Glutamatergic neuron (in vitro differentiated cells): ENCODE measurements around the gene ALDOA. TPM values are rescaled to one million over a fixed set of nuclear protein-coding genes. Genes with fewer than 3 reads are reported as not detected.

Source experiments
- DNase-seq: peaks from one replicate; pipeline ENCODE4 v3.0.0; 2022
- H3K27ac Mint-ChIP-seq: one replicate; pipeline ENCODE4 v1.8.0; 2020; ENCODE audit warnings: mild to moderate bottlenecking, mixed read lengths, inconsistent platforms; ENCODE audit not compliant: unreplicated experiment
- H3K27me3 Mint-ChIP-seq: one replicate; pipeline ENCODE4 v1.8.0; 2020; ENCODE audit warnings: mild to moderate bottlenecking, moderate library complexity, mixed read lengths, inconsistent platforms; ENCODE audit not compliant: unreplicated experiment
- H3K36me3 Mint-ChIP-seq: one replicate; pipeline ENCODE4 v1.8.0; 2020; ENCODE audit warnings: mild to moderate bottlenecking, mixed read lengths, inconsistent platforms; ENCODE audit not compliant: unreplicated experiment
- H3K4me1 Mint-ChIP-seq: one replicate; pipeline ENCODE4 v1.8.0; 2020; ENCODE audit warnings: mild to moderate bottlenecking, low read depth, mixed read lengths, inconsistent platforms; ENCODE audit not compliant: unreplicated experiment
- H3K4me3 Mint-ChIP-seq: one replicate; pipeline ENCODE4 v1.8.0; 2020; ENCODE audit warnings: mild to moderate bottlenecking, mixed read lengths, inconsistent platforms; ENCODE audit not compliant: unreplicated experiment
- H3K9me3 Mint-ChIP-seq: one replicate; pipeline ENCODE4 v1.8.0; 2020; ENCODE audit warnings: mild to moderate bottlenecking, moderate library complexity, mixed read lengths, inconsistent platforms; ENCODE audit not compliant: unreplicated experiment
- CTCF ChIP-seq: fragments of 200-600 bp; sonication (generic); IDR thresholded peaks from one replicate; pipeline ENCODE4 v1.5.0; 2021; ENCODE audit not compliant: partially characterized antibody, unreplicated experiment
- total RNA-seq: library from RNA; stranded (reverse); fragmentation: NEBNext Ultra II Directional; extraction: Animal tissue kit (Norgen Biotek cat#: 25700); gene quantifications from one replicate; pipeline ENCODE4 v1.2.1, GENCODE V29; 2021; ENCODE audit not compliant: unreplicated experiment

Gene ALDOA
- total RNA-seq, 1 donor from 2014 or later = 437 TPM

- peak overlapping the region; percentile 38 for H3K4me3 Mint-ChIP-seq
- TF ChIP-seq CTCF = no peak
- peaks cover 11% of the 10 kb centered on the region for H3K27me3 Mint-ChIP-seq
- H3K36me3 Mint-ChIP-seq = no peaks in the 10 kb centered on the region
- H3K27ac Mint-ChIP-seq = no peak overlapping the region
- peak; percentile 37 for DNase-seq
- H3K4me1 Mint-ChIP-seq = peaks cover 13% of the 10 kb centered on the region
- peaks cover 6% of the 10 kb centered on the region for H3K9me3 Mint-ChIP-seq
These were observed 25.2 kb downstream of the ALDOA start for GRCh38 chr16:30090610-30091331.

- H3K36me3 Mint-ChIP-seq = no peaks in the 10 kb centered on the region
- H3K4me1 Mint-ChIP-seq = peaks cover 13% of the 10 kb centered on the region
- DNase-seq = peak; percentile 98
- TF ChIP-seq CTCF = peak; percentile 68
- H3K27ac Mint-ChIP-seq = peak within 1 kb of the TSS; percentile 80
- peak within 1 kb of the TSS; percentile 85 for H3K4me3 Mint-ChIP-seq
- peaks cover 6% of the 10 kb centered on the region for H3K9me3 Mint-ChIP-seq
- peaks cover 13% of the 10 kb centered on the region for H3K27me3 Mint-ChIP-seq
These were observed 26.2 kb downstream of the ALDOA start, which contains the start of gene TBX6 for GRCh38 chr16:30091474-30092372. Gene TBX6 (minus strand): TSS chr16:30091924. CDS start chr16:30091193, 731 bp downstream.

- peak; percentile 41 for TF ChIP-seq CTCF
- Mint-ChIP-seq H3K4me3 (peak overlapping the region; percentile 85), H3K27me3 (peaks cover 12% of the 10 kb centered on the region), H3K4me1 (peaks cover 13% of the 10 kb centered on the region), H3K27ac (peak overlapping the region; percentile 80), H3K9me3 (peaks cover 11% of the 10 kb centered on the region), H3K36me3 (peaks cover 6% of the 10 kb centered on the region)
- peak; percentile 86 for DNase-seq
These were observed 26.9 kb downstream of the ALDOA start for GRCh38 chr16:30092373-30093010.

- Mint-ChIP-seq H3K9me3 (peaks cover 11% of the 10 kb centered on the region), H3K4me3 (peak overlapping the region; percentile 79), H3K4me1 (peaks cover 13% of the 10 kb centered on the region), H3K27me3 (peaks cover 9% of the 10 kb centered on the region), H3K27ac (peak overlapping the region; percentile 78), H3K36me3 (peaks cover 19% of the 10 kb centered on the region)
- no peak for TF ChIP-seq CTCF
- DNase-seq = no peak
These were observed 29.1 kb downstream of the ALDOA start for GRCh38 chr16:30094541-30095165.
